Ovary (tissue), 9 donors: Measurements from ENCODE around the gene ZNF138. TPM values are rescaled to one million over a fixed set of nuclear protein-coding genes. Genes with fewer than 3 reads are reported as not detected.

Experiments used
- DNase-seq, 5 donors: peaks; one replicate each; pipeline ENCODE4 v3.0.0-alpha.2; 2019 to 2020
- H3K27ac ChIP-seq, 2 donors: fragments of 200-600 bp; one replicate each; pipeline versions ENCODE4 v1.5.1 to v1.8.0; 2019 to 2022
- H3K27me3 ChIP-seq: fragments of 200-600 bp; one replicate; pipeline ENCODE4 v1.8.0; 2022
- H3K36me3 ChIP-seq: fragments of 200-600 bp; sonication (generic); one replicate; pipeline ENCODE4 v1.5.1; 2019
- H3K4me1 ChIP-seq: one replicate; pipeline ENCODE4 v1.8.1; 2013; ENCODE audit warnings: mild to moderate bottlenecking, moderate library complexity; ENCODE audit not compliant: insufficient read depth
- H3K4me3 ChIP-seq: fragments of 200-600 bp; sonication (generic); one replicate; pipeline ENCODE4 v1.5.1; 2017
- H3K9me3 ChIP-seq, 2 donors: fragments of 200-600 bp in 1 of 2; sonication (generic) in 1 of 2; one replicate each; pipeline versions ENCODE4 v1.5.1 to v1.8.1; 2013 to 2019; ENCODE audit warnings: mild to moderate bottlenecking in 1 of 2, moderate library complexity in 1 of 2
- EP300 ChIP-seq: sonication (generic); formaldehyde crosslinking; IDR thresholded peaks from one replicate; pipeline ENCODE4 v1.6.1; 2017; ENCODE audit warnings: antibody characterized with exemption
- POLR2A ChIP-seq: fragments of 450-650 bp; IDR thresholded peaks from one replicate; pipeline ENCODE4 v1.6.1; 2017; ENCODE audit warnings: antibody characterized with exemption, mild to moderate bottlenecking, moderate library complexity
- WGBS, 3 donors: extraction: QIAGEN DNeasy Blood & Tissue Kit in 1 of 3; methylation state at CpG; one replicate each; pipeline versions ENCODE4 v1.1.5 to v1.1.7; 2013 to 2017; 5-methylcytosine and 5-hydroxymethylcytosine counted together
- intact Hi-C, 4 donors: fragments of 100-400 bp; cut with DNase I; formaldehyde crosslinking; loops; one replicate each; pipeline versions ENCODE4 v1.11.0 to v1.15.1; 2022 to 2023
- polyA plus RNA-seq, 2 donors: library from polyadenylated mRNA; stranded (reverse); fragments of 200-250 nt in 1 of 2; fragments of 350-450 nt in 1 of 2; fragmentation: Illumina TruSeq in 1 of 2; extraction: RNeasy Lipid Tissue Mini Kit (QIAGEN cat#74804) in 1 of 2; gene quantifications; one replicate each; pipeline ENCODE4 v1.2.3, GENCODE V29; 2013 to 2014
- total RNA-seq, 7 donors: library from RNA; depleted of rRNA in 2 of 7; stranded (reverse); fragments of >200 nt in 2 of 7; fragmentation: NEBNext Ultra II Directional in 3 of 7; extraction: Animal tissue kit (Norgen Biotek cat#: 25700) in 3 of 7; gene quantifications; one replicate each; pipeline versions ENCODE4 v1.1.0 to v1.2.4, GENCODE V29; 2016 to 2023
- TF ChIP-seq, protein P1 (sequence below), 3 donors: fragments of 450-650 bp in 2 of 3; fragments of 200-600 bp in 1 of 3; IDR thresholded peaks; one replicate each; pipeline versions ENCODE4 v1.5.1 to v1.8.0; 2016 to 2022; ENCODE audit warnings: antibody characterized with exemption in 3 of 3, mild to moderate bottlenecking in 1 of 3
- donor health status: DM: no; HTN: no; CAD: no; lungs with moderate emphysema.
- donor health status: DM: no; HTN: no; CAD: no.
- donor health status: Bipolar disorder and iron deficiency.
- donor health status: DM: yes; HTN: yes; CAD: no.
- donor health status: DM: no; HTN: no; CAD: no.
- donor health status: DM: yes; HTN: yes; CAD: no.

ZNF138 gene
- total and polyA plus RNA-seq, 9 donors: 5.3 to 14.1 (median 9.9) TPM

DNA sequence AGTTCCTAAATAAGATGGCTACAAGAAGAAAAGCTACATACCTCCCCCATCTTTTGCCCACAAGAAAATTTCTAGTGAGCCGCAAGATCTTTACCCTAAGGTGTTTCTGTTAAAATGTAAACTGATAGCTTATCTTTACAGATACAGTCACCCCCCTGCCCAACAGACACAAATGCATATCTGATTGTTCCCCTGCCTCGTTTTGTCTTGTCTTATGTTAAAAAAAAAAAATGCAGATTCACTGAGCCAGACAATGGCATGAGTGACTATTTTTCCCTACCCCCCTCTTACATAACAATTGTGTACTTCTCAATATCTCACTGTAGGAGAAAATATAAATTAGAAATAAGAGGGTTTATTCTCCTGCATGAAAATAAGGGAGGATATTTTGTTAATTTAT, 8.5 kb downstream of the ZNF138 start:
- no peaks in the 10 kb centered on the region for H3K9me3 ChIP-seq
- H3K27me3 ChIP-seq: no peaks in the 10 kb centered on the region
- intact Hi-C loops: no loop called here
- no peaks in the 10 kb centered on the region for H3K36me3 ChIP-seq
- WGBS, 3 donors: 62 to 71% (median 62%) methylated on average over 2 of the region's 2 CpGs
- H3K27ac ChIP-seq: no peak overlapping the region
- TF ChIP-seq, protein P1, sequence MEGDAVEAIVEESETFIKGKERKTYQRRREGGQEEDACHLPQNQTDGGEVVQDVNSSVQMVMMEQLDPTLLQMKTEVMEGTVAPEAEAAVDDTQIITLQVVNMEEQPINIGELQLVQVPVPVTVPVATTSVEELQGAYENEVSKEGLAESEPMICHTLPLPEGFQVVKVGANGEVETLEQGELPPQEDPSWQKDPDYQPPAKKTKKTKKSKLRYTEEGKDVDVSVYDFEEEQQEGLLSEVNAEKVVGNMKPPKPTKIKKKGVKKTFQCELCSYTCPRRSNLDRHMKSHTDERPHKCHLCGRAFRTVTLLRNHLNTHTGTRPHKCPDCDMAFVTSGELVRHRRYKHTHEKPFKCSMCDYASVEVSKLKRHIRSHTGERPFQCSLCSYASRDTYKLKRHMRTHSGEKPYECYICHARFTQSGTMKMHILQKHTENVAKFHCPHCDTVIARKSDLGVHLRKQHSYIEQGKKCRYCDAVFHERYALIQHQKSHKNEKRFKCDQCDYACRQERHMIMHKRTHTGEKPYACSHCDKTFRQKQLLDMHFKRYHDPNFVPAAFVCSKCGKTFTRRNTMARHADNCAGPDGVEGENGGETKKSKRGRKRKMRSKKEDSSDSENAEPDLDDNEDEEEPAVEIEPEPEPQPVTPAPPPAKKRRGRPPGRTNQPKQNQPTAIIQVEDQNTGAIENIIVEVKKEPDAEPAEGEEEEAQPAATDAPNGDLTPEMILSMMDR (IDR thresholded peaks at IDR 0.05): no peak
- TF ChIP-seq EP300: no peak
- no peak for TF ChIP-seq POLR2A
- no peaks in the 10 kb centered on the region for H3K4me1 ChIP-seq
- no peak for DNase-seq
- no peak overlapping the region for H3K4me3 ChIP-seq

DNA sequence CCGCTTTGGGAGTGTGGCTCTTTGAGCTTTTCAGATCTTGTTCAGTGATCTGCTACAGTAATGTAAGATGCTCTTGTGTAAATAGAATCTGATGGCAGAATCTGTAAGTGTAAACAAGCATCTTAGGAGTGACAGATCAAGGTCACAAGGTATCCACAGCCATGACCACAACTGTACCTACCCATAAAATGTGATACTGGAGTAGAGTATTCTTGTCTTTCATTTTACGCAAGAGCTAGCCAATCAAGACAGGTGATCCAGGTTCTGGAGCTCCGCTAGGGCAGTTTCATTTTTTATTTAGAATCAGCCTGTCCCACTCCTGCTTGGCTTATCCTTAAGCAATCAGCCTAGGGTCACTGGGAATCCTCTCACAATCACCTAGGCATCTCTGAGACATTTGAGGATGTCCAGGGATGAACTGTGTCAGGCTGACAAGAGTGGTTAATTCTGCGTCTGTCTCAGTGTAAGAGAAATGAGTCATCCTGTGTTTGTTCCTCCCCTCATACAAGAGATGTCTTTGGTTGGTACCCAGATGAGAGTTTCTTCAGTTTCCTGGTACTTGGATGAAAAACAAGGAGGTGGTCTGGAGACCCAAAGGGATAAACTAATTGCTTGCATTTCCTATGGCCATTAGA, 13.6 kb downstream of the ZNF138 start:
- H3K36me3 ChIP-seq: no peaks in the 10 kb centered on the region
- no peaks in the 10 kb centered on the region for H3K9me3 ChIP-seq
- 94 to 98% (median 96%) methylated on average over 4 of the region's 4 CpGs for WGBS, 3 donors
- TF ChIP-seq EP300: no peak
- TF ChIP-seq, protein P1 (IDR thresholded peaks at IDR 0.05): no peak
- intact Hi-C loops: no loop called here
- H3K4me3 ChIP-seq: no peak overlapping the region
- DNase-seq: no peak
- no peak overlapping the region for H3K27ac ChIP-seq
- no peaks in the 10 kb centered on the region for H3K27me3 ChIP-seq
- no peaks in the 10 kb centered on the region for H3K4me1 ChIP-seq

GRCh38 chr7:64811767-64812166, 17.5 kb downstream of the ZNF138 start:
- no peak overlapping the region for H3K4me3 ChIP-seq
- no peaks in the 10 kb centered on the region for H3K36me3 ChIP-seq
- no peaks in the 10 kb centered on the region for H3K9me3 ChIP-seq
- no peaks in the 10 kb centered on the region for H3K27me3 ChIP-seq
- no peaks in the 10 kb centered on the region for H3K4me1 ChIP-seq
- no peak overlapping the region for H3K27ac ChIP-seq
- no peak for DNase-seq
- intact Hi-C loops: no loop called here
- no peak for TF ChIP-seq POLR2A
- no peak for TF ChIP-seq EP300
- TF ChIP-seq, protein P1 (IDR thresholded peaks at IDR 0.05): no peak

- Histone ChIP-seq H3K27ac (no peak overlapping the region), H3K4me3 (no peak overlapping the region), H3K9me3 (no peaks in the 10 kb centered on the region), H3K4me1 (no peaks in the 10 kb centered on the region), H3K27me3 (no peaks in the 10 kb centered on the region), H3K36me3 (no peaks in the 10 kb centered on the region)
- 96 to 100% (median 99%) methylated on average over 1 of the region's 1 CpG for WGBS, 3 donors
- intact Hi-C loops: no loop called here
- DNase-seq: no peak
- TF ChIP-seq POLR2A (no peak), EP300 (no peak)
- TF ChIP-seq, protein P1 (IDR thresholded peaks at IDR 0.05): no peak
These were observed 36.7 kb downstream of the ZNF138 start for GRCh38 chr7:64830926-64831325.
